Kidney epithelial cell (primary cell): Measurements from ENCODE around the gene GLTP. TPM values are rescaled to one million over a fixed set of nuclear protein-coding genes. Genes with fewer than 3 reads are reported as not detected.

ENCODE experiments used
- DNase-seq: peaks from one replicate; pipeline ENCODE4 v3.0.0-alpha.2; 2010; ENCODE audit warnings: low read depth
- H3K27me3 ChIP-seq: 2 replicates; pipeline ENCODE4 v1.6.0; 2011; ENCODE audit warnings: low read length; ENCODE audit not compliant: control insufficient read depth, insufficient read depth
- H3K36me3 ChIP-seq: 2 replicates; pipeline ENCODE4 v1.5.1; 2011; ENCODE audit warnings: low read length; ENCODE audit not compliant: control insufficient read depth, insufficient read depth
- H3K4me3 ChIP-seq: 2 replicates; pipeline ENCODE4 v1.5.1; 2011; ENCODE audit warnings: low read depth, mild to moderate bottlenecking, control low read depth, low read length
- total RNA-seq: library from RNA; depleted of rRNA; stranded (reverse); fragments of >200 nt; gene quantifications from 2 replicates; pipeline ENCODE4 v1.2.3, GENCODE V29; 2015
- TF ChIP-seq, protein P1 (sequence below): IDR thresholded peaks from 2 replicates; pipeline ENCODE4 v1.5.1; 2011; ENCODE audit warnings: mild to moderate bottlenecking, moderate library complexity, low read length, control low read depth, inconsistent platforms; ENCODE audit not compliant: insufficient read depth, poor library complexity, severe bottlenecking

GLTP gene
- total RNA-seq, 1 donor from 2014 or later, result 48.4 TPM

DNA sequence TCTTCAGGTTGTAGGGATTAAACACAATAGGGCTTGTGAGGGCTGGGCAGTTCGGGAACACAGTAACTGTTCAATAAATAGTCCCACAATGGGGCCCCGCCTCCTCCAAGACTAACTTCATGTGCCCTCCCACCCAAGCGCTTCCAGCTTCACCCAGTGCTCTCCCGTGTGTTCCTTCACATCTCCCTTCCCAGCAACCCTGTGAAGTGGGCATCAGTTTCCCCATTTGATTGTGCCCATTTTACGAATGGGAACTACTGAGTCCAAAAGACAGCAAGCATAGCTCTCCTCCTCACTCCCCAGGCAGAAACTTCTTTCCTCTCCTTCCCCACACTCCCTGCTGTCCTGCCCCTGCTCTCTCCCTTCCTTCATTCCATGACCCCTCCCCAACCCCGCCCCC is 40.9 kb downstream of the GLTP start:
- TF ChIP-seq, protein P1, sequence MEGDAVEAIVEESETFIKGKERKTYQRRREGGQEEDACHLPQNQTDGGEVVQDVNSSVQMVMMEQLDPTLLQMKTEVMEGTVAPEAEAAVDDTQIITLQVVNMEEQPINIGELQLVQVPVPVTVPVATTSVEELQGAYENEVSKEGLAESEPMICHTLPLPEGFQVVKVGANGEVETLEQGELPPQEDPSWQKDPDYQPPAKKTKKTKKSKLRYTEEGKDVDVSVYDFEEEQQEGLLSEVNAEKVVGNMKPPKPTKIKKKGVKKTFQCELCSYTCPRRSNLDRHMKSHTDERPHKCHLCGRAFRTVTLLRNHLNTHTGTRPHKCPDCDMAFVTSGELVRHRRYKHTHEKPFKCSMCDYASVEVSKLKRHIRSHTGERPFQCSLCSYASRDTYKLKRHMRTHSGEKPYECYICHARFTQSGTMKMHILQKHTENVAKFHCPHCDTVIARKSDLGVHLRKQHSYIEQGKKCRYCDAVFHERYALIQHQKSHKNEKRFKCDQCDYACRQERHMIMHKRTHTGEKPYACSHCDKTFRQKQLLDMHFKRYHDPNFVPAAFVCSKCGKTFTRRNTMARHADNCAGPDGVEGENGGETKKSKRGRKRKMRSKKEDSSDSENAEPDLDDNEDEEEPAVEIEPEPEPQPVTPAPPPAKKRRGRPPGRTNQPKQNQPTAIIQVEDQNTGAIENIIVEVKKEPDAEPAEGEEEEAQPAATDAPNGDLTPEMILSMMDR, result no peak
- Histone ChIP-seq H3K27me3 (no peaks in the 10 kb centered on the region), H3K36me3 (no peaks in the 10 kb centered on the region), H3K4me3 (no peak overlapping the region)
- DNase-seq, result no peak

DNA sequence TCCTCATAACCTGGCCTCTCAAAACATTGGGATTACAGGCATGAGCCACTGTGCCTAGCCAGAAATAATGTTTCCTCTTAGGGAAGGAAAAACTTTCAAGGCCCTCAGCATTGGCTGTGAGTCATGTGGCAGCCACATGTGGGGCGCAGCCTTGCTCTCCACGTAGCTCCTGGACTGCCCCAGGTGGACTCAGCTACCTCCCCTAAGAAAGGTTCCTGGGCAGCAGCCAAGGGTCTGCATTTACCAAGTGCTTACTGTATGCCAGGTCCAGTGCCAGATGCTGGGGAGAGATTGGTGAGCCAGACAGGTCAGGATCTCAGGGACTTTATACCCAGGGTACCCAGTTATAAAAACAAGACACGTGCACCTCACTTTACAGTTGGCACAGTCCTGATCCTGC is 43.4 kb downstream of the GLTP start:
- Histone ChIP-seq H3K27me3 (no peaks in the 10 kb centered on the region), H3K4me3 (no peak overlapping the region), H3K36me3 (no peaks in the 10 kb centered on the region)
- DNase-seq, result no peak
- TF ChIP-seq, protein P1, result no peak

DNA sequence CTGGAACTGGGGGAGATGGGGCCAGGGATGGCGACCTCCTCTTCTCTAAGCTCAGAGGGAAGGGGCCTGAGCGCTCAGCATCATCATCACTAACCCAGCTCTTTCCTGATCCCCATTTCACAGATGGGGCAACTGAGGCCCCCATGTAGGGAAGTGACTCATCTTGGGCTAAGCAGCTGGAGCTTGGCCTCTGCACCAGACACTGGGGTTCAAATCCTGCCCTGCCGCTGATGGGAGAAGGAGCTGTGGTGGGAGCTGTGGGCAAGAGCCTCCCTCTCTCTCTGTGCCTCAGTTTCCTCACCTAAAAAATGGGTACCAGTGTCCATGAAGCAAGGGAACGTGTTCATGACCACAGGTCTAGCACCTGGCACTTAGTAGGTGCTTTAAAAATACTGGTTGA is 44.5 kb downstream of the GLTP start:
- TF ChIP-seq, protein P1, result no peak
- no peak overlapping the region for H3K4me3 ChIP-seq
- no peaks in the 10 kb centered on the region for H3K27me3 ChIP-seq
- no peak for DNase-seq
- no peaks in the 10 kb centered on the region for H3K36me3 ChIP-seq

DNA sequence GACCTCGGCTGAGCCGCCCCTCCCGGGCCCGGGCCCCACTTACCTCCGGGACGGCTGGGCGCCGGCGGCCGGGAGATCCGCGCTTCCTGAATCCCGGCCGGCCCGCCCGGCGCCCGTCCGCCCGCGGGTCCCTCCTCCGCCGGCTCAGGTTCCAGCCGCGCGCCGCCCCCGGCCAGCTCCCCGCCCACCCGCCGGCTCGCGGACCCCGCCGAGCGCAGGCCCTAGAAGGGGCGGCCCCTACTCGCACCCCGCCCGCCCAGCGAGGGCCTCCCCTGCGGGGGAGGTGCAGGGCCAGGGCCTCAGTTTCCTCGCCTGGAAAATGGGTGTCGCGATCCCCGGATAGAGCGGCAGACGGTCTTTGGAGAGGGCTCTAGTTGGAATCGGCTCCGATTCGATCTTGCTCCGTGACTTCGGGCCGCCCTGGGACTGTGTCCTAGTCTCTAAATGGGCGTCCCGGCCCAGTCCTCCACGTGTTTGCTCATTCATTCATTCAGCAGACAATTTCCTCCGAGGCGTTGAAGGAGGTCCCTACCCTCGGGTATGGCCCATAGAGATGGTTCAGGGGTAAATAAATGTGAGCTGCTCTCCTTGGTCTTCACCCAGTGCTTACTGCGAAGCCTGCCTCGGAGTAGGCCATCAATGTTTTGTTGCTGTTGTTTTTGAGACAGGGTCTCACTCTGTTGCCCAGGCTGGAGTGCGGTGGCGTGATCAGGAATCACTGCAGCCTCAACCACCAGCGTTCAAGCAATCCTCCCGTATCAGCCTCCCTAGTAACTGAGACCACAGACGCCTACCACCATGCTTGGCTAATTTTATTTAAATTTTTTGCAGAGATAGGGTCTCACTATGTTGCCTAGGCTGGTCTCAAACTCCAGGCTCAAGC is 46.8 kb downstream of the GLTP start, which contains the start of gene TRPV4:
Gene TRPV4, minus strand, starts transcription at position 92 of the 883 bp plus-strand sequence. CDS start 18,602 bp downstream, outside the sequence.
- no peaks in the 10 kb centered on the region for H3K27me3 ChIP-seq
- DNase-seq, result no peak
- no peaks in the 10 kb centered on the region for H3K36me3 ChIP-seq
- peak within 1 kb of the TSS; percentile 48 for H3K4me3 ChIP-seq
- TF ChIP-seq, protein P1, result no peak

DNA sequence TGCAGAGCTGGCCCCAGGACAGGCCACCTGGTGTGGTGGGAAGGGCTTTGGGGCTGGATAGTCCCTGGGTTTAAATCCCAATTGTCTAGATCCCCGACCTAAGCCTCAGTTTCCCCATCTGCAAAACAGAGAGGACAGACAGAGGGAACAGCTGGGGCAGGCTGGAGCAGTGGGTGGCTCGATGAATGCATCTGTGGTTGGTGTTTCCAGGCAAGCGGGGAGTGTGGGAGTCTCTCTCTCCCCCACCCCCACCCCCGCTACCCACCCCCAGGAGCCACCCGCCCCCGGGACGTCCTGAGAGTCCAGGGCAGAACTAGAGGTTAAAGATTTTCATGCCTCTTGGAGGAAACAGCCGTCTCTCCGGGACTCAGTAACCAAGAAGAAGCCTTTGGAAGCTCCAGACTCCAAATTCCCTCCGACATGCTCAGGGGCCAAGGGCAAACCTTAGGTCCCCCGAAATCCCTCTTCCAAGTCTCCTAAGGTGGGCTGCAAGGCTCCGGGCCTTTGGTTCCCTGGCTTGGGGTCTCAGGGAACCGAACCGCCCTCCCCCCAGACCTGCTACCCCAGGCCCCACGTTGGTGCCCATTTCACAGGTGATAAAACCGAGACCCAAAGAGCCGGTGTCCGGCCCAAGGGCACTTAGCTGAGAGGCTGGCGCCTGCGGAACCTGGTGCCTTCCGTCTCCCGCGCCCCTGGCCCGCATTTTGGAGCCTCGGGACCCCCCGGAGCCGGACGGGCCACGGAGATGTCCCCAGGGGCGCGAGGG is 47.6 kb downstream of the GLTP start:
- DNase-seq, result no peak
- TF ChIP-seq, protein P1, result no peak
- Histone ChIP-seq H3K36me3 (no peaks in the 10 kb centered on the region), H3K27me3 (no peaks in the 10 kb centered on the region), H3K4me3 (peak overlapping the region; percentile 48)
